Natural killer cell treated with Interleukin-12 subunit alpha and Interleukin-12 subunit beta and Interleukin-15 and Interleukin-18, amount 100 ng/mL, for 72 hours (primary cell): ENCODE data around the gene DISP3. TPM values are rescaled to one million over a fixed set of nuclear protein-coding genes. Genes with fewer than 3 reads are reported as not detected.

ENCODE experiments used
- ATAC-seq, 2 donors: fragments of 150-1000 bp; cut with Tn5 transposase in 1 of 2; sonication (Bioruptor Pico), chemical (Tn5 transposase) in 1 of 2; 2 replicates each; pipeline ENCODE4 v1.10.0; 2021
- DNase-seq: peaks from one replicate; pipeline ENCODE4 v3.0.0; 2022; ENCODE audit warnings: low spot score
- H3K27ac Mint-ChIP-seq, 2 donors: 1 replicate in 1 of 2; 2 replicates in 1 of 2; pipeline ENCODE4 v1.8.0; 2022; ENCODE audit warnings: mixed read lengths in 2 of 2, mild to moderate bottlenecking in 1 of 2, moderate library complexity in 1 of 2
- H3K27me3 Mint-ChIP-seq, 2 donors: 1 replicate in 1 of 2; 2 replicates in 1 of 2; pipeline ENCODE4 v1.8.0; 2022; ENCODE audit warnings: mixed read lengths in 2 of 2
- H3K36me3 Mint-ChIP-seq: one replicate; pipeline ENCODE4 v1.8.0; 2022; ENCODE audit warnings: mixed read lengths
- H3K4me1 Mint-ChIP-seq, 2 donors: 1 replicate in 1 of 2; 2 replicates in 1 of 2; pipeline ENCODE4 v1.8.0; 2022; ENCODE audit warnings: low read depth in 2 of 2, mixed read lengths in 2 of 2, mild to moderate bottlenecking in 1 of 2
- H3K4me3 Mint-ChIP-seq: one replicate; pipeline ENCODE4 v1.8.0; 2022; ENCODE audit warnings: mixed read lengths
- H3K9me3 Mint-ChIP-seq: 2 replicates; pipeline ENCODE4 v1.8.0; 2022; ENCODE audit warnings: mixed read lengths
- total RNA-seq, 2 donors: library from RNA; stranded (reverse); gene quantifications; one replicate each; pipeline ENCODE4 v1.2.3, GENCODE V29; 2022

The DISP3 gene
- total RNA-seq, 2 donors from 2014 or later: 0.81 to 1.8 TPM

GRCh38 chr1:11527541-11528452, 48.8 kb downstream of the DISP3 start:
- Mint-ChIP-seq H3K9me3 (no peaks in the 10 kb centered on the region), H3K4me1 (no peaks in the 10 kb centered on the region), H3K27ac (no peak overlapping the region), H3K4me3 (no peak overlapping the region), H3K36me3 (no peaks in the 10 kb centered on the region), H3K27me3 (peaks cover 0 to 2% of the 10 kb centered on the region in 2 donors)
- ATAC-seq (no peak), DNase-seq (peak; percentile 44)

- Mint-ChIP-seq H3K27ac (no peak overlapping the region), H3K9me3 (no peaks in the 10 kb centered on the region), H3K27me3 (peaks cover 0 to 2% of the 10 kb centered on the region in 2 donors), H3K4me1 (no peaks in the 10 kb centered on the region), H3K4me3 (no peak overlapping the region), H3K36me3 (no peaks in the 10 kb centered on the region)
- no peak for DNase-seq
- peak in 1 of 2 donors; percentile 4 for ATAC-seq
Observed at GRCh38 chr1:11528611-11529261, 49.8 kb downstream of the DISP3 start.

GRCh38 chr1:11529330-11529729, 50.4 kb downstream of the DISP3 start:
- Mint-ChIP-seq H3K36me3 (no peaks in the 10 kb centered on the region), H3K27me3 (peaks cover 0 to 2% of the 10 kb centered on the region in 2 donors), H3K27ac (no peak overlapping the region), H3K9me3 (no peaks in the 10 kb centered on the region), H3K4me3 (no peak overlapping the region), H3K4me1 (no peaks in the 10 kb centered on the region)
- ATAC-seq (peak in 1 of 2 donors; percentile 8), DNase-seq (no peak)

GRCh38 chr1:11529763-11530730, 51.1 kb downstream of the DISP3 start:
- ATAC-seq (no peak), DNase-seq (no peak)
- H3K4me1 Mint-ChIP-seq: no peaks in the 10 kb centered on the region
- H3K36me3 Mint-ChIP-seq: no peaks in the 10 kb centered on the region
- no peak overlapping the region for H3K27ac Mint-ChIP-seq
- peaks cover 0 to 2% of the 10 kb centered on the region in 2 donors for H3K27me3 Mint-ChIP-seq
- no peaks in the 10 kb centered on the region for H3K9me3 Mint-ChIP-seq
- H3K4me3 Mint-ChIP-seq: no peak overlapping the region

GRCh38 chr1:11530731-11531311, 51.9 kb downstream of the DISP3 start:
- Mint-ChIP-seq H3K36me3 (no peaks in the 10 kb centered on the region), H3K9me3 (no peaks in the 10 kb centered on the region), H3K4me1 (no peaks in the 10 kb centered on the region), H3K27me3 (peaks cover 0 to 2% of the 10 kb centered on the region in 2 donors), H3K4me3 (no peak overlapping the region), H3K27ac (no peak overlapping the region)
- ATAC-seq (no peak), DNase-seq (no peak)

GRCh38 chr1:11531314-11531870, 52.4 kb downstream of the DISP3 start:
- no peaks in the 10 kb centered on the region for H3K36me3 Mint-ChIP-seq

GRCh38 chr1:11531943-11532342, 53.0 kb downstream of the DISP3 start:
- no peaks in the 10 kb centered on the region for H3K36me3 Mint-ChIP-seq
- H3K4me3 Mint-ChIP-seq: no peak overlapping the region
- DNase-seq (no peak), ATAC-seq (no peak)
- H3K27me3 Mint-ChIP-seq: peaks cover 0 to 2% of the 10 kb centered on the region in 2 donors
- H3K9me3 Mint-ChIP-seq: no peaks in the 10 kb centered on the region
- no peak overlapping the region for H3K27ac Mint-ChIP-seq
- H3K4me1 Mint-ChIP-seq: no peaks in the 10 kb centered on the region

More at GRCh38 chr1:11531314-11531870, 52.4 kb downstream of the DISP3 start:
- Mint-ChIP-seq H3K4me1 (no peaks in the 10 kb centered on the region), H3K27me3 (peaks cover 0 to 2% of the 10 kb centered on the region in 2 donors), H3K4me3 (no peak overlapping the region), H3K27ac (no peak overlapping the region), H3K9me3 (no peaks in the 10 kb centered on the region)
- DNase-seq (no peak), ATAC-seq (no peak)

- no peaks in the 10 kb centered on the region for H3K9me3 Mint-ChIP-seq
Observed at GRCh38 chr1:11533790-11534787, 55.1 kb downstream of the DISP3 start.

GRCh38 chr1:11534846-11535245, 55.9 kb downstream of the DISP3 start:
- no peaks in the 10 kb centered on the region for H3K27me3 Mint-ChIP-seq
- ATAC-seq: peak in 1 of 2 donors; percentile 3
- H3K4me1 Mint-ChIP-seq: no peaks in the 10 kb centered on the region

More at GRCh38 chr1:11533790-11534787, 55.1 kb downstream of the DISP3 start:
- H3K27ac Mint-ChIP-seq: no peak overlapping the region
- peak in 1 of 2 donors; percentile 2 for ATAC-seq
- no peaks in the 10 kb centered on the region for H3K27me3 Mint-ChIP-seq
- no peak for DNase-seq
- no peaks in the 10 kb centered on the region for H3K4me1 Mint-ChIP-seq
- H3K36me3 Mint-ChIP-seq: no peaks in the 10 kb centered on the region
- no peak overlapping the region for H3K4me3 Mint-ChIP-seq

GRCh38 chr1:11535316-11535715, 56.4 kb downstream of the DISP3 start:
- H3K27ac Mint-ChIP-seq: no peak overlapping the region
- no peaks in the 10 kb centered on the region for H3K27me3 Mint-ChIP-seq
- no peaks in the 10 kb centered on the region for H3K36me3 Mint-ChIP-seq
- no peaks in the 10 kb centered on the region for H3K4me1 Mint-ChIP-seq
- no peak overlapping the region for H3K4me3 Mint-ChIP-seq
- DNase-seq (no peak), ATAC-seq (no peak)
- no peaks in the 10 kb centered on the region for H3K9me3 Mint-ChIP-seq

More at GRCh38 chr1:11534846-11535245, 55.9 kb downstream of the DISP3 start:
- H3K9me3 Mint-ChIP-seq: no peaks in the 10 kb centered on the region
- no peak for DNase-seq
- no peaks in the 10 kb centered on the region for H3K36me3 Mint-ChIP-seq
- no peak overlapping the region for H3K27ac Mint-ChIP-seq
- no peak overlapping the region for H3K4me3 Mint-ChIP-seq

- no peak overlapping the region for H3K4me3 Mint-ChIP-seq
- ATAC-seq (no peak), DNase-seq (no peak)
- H3K36me3 Mint-ChIP-seq: no peaks in the 10 kb centered on the region
- no peak overlapping the region for H3K27ac Mint-ChIP-seq
- H3K4me1 Mint-ChIP-seq: no peaks in the 10 kb centered on the region
- H3K27me3 Mint-ChIP-seq: peaks cover 0 to 2% of the 10 kb centered on the region in 2 donors
- H3K9me3 Mint-ChIP-seq: no peaks in the 10 kb centered on the region
Observed at GRCh38 chr1:11535761-11536572, 57.0 kb downstream of the DISP3 start.
